Liver (tissue), 9 donors: ENCODE measurements around the gene TTC7B. TPM values are rescaled to one million over a fixed set of nuclear protein-coding genes. Genes with fewer than 3 reads are reported as not detected.

Experiments used
- DNase-seq: peaks from one replicate; pipeline ENCODE4 v3.0.0-alpha.2; 2017; ENCODE audit warnings: low spot score
- H3K27ac ChIP-seq, 2 donors: one replicate each; pipeline ENCODE4 v1.7.0; 2013; ENCODE audit warnings: inconsistent platforms in 2 of 2, low read length in 2 of 2, control low read depth in 1 of 2, low read depth in 1 of 2, mild to moderate bottlenecking in 1 of 2
- H3K27me3 ChIP-seq, 4 donors: one replicate each; pipeline versions ENCODE4 v1.6.1 to v1.7.0; 2013; ENCODE audit warnings: low read length in 3 of 4, inconsistent platforms in 1 of 4, mild to moderate bottlenecking in 1 of 4, moderate library complexity in 1 of 4; ENCODE audit not compliant: control insufficient read depth in 4 of 4, insufficient read depth in 4 of 4
- H3K36me3 ChIP-seq, 4 donors: one replicate each; pipeline versions ENCODE4 v1.6.1 to v1.7.0; 2013; ENCODE audit warnings: low read length in 3 of 4, mild to moderate bottlenecking in 3 of 4, low read depth in 1 of 4, moderate library complexity in 1 of 4; ENCODE audit not compliant: control insufficient read depth in 4 of 4, insufficient read depth in 3 of 4
- H3K4me1 ChIP-seq, 4 donors: one replicate each; pipeline versions ENCODE4 v1.6.1 to v1.7.0; 2013; ENCODE audit warnings: low read length in 3 of 4, mild to moderate bottlenecking in 3 of 4, moderate library complexity in 1 of 4; ENCODE audit not compliant: control insufficient read depth in 4 of 4, insufficient read depth in 4 of 4
- H3K4me3 ChIP-seq, 3 donors: one replicate each; pipeline versions ENCODE4 v1.6.1 to v1.7.0; 2013; ENCODE audit warnings: low read length in 3 of 3, control low read depth in 1 of 3, low read depth in 1 of 3, mild to moderate bottlenecking in 1 of 3
- H3K9ac ChIP-seq, 2 donors: one replicate each; pipeline ENCODE4 v1.7.0; 2013; ENCODE audit warnings: low read length in 2 of 2, mild to moderate bottlenecking in 2 of 2, moderate library complexity in 2 of 2, control low read depth in 1 of 2, low read depth in 1 of 2
- H3K9me3 ChIP-seq, 4 donors: one replicate each; pipeline versions ENCODE4 v1.6.1 to v1.7.0; 2013; ENCODE audit warnings: low read length in 3 of 4; ENCODE audit not compliant: control insufficient read depth in 4 of 4
- ATF3 ChIP-seq: IDR thresholded peaks from 2 replicates; pipeline ENCODE4 v1.6.1; 2016; ENCODE audit warnings: antibody characterized with exemption
- CTCF ChIP-seq: fragments of 150-350 bp; IDR thresholded peaks from 2 replicates; pipeline ENCODE4 v1.5.1; 2017; ENCODE audit warnings: improper control_type of control experiment, low read depth, low read length; ENCODE audit not compliant: missing input control
- EGR1 ChIP-seq, 2 donors: IDR thresholded peaks; 2 replicates each; pipeline ENCODE4 v1.6.1; 2016 to 2018; ENCODE audit warnings: antibody characterized with exemption in 2 of 2, low read depth in 2 of 2
- GABPA ChIP-seq, 2 donors: IDR thresholded peaks in 1 of 2; conservative IDR thresholded peaks in 1 of 2; 2 replicates each; pipeline ENCODE4 v1.6.1; 2016; ENCODE audit warnings: antibody characterized with exemption in 2 of 2, mild to moderate bottlenecking in 1 of 2, moderate library complexity in 1 of 2
- HNF4A ChIP-seq, 2 donors: conservative IDR thresholded peaks; 2 replicates each; pipeline ENCODE4 v1.6.1; 2016; ENCODE audit warnings: antibody characterized with exemption in 2 of 2, mild to moderate bottlenecking in 2 of 2
- HNF4G ChIP-seq: IDR thresholded peaks from 2 replicates; pipeline ENCODE4 v1.6.1; 2016; ENCODE audit warnings: antibody characterized with exemption
- NR2F2 ChIP-seq: IDR thresholded peaks from 2 replicates; pipeline ENCODE4 v1.6.1; 2016; ENCODE audit warnings: antibody characterized with exemption
- RAD21 ChIP-seq, 2 donors: IDR thresholded peaks; 2 replicates each; pipeline ENCODE4 v1.6.1; 2016; ENCODE audit warnings: antibody characterized with exemption in 2 of 2, mild to moderate bottlenecking in 2 of 2
- REST ChIP-seq: IDR thresholded peaks from 2 replicates; pipeline ENCODE4 v1.6.1; 2016; ENCODE audit warnings: antibody characterized with exemption, mild to moderate bottlenecking
- RXRA ChIP-seq, 2 donors: IDR thresholded peaks; 2 replicates each; pipeline ENCODE4 v1.6.1; 2017 to 2018; ENCODE audit warnings: antibody characterized with exemption in 2 of 2, mild to moderate bottlenecking in 1 of 2
- SP1 ChIP-seq: IDR thresholded peaks from 2 replicates; pipeline ENCODE4 v1.6.1; 2018; ENCODE audit warnings: antibody characterized with exemption, mild to moderate bottlenecking
- TAF1 ChIP-seq: conservative IDR thresholded peaks from 2 replicates; pipeline ENCODE4 v1.6.1; 2016; ENCODE audit warnings: antibody characterized with exemption, mild to moderate bottlenecking
- YY1 ChIP-seq: IDR thresholded peaks from 2 replicates; pipeline ENCODE4 v1.6.1; 2016; ENCODE audit warnings: antibody characterized with exemption, mild to moderate bottlenecking
- ZBTB33 ChIP-seq: IDR thresholded peaks from 2 replicates; pipeline ENCODE4 v1.6.1; 2016; ENCODE audit warnings: antibody characterized with exemption
- WGBS: extraction: QIAGEN DNeasy Blood & Tissue Kit; methylation state at CpG from one replicate; pipeline ENCODE4 v1.1.7; 2013; 5-methylcytosine and 5-hydroxymethylcytosine counted together
- polyA plus RNA-seq, 2 donors: library from polyadenylated mRNA; stranded (reverse) in 1 of 2; unstranded in 1 of 2; fragments of 200-250 nt in 1 of 2; fragments of >200 nt in 1 of 2; fragmentation: Nextera tagmentation in 1 of 2; extraction: Ambion mirVana in 1 of 2; gene quantifications; one replicate each; pipeline versions ENCODE4 v1.2.1 to v1.2.3, GENCODE V29; 2013 to 2015
- total RNA-seq, 2 donors: library from RNA; depleted of rRNA; stranded (reverse); fragments of >200 nt; gene quantifications; one replicate each; pipeline ENCODE4 v1.2.3, GENCODE V29; 2014
- donor health status: healthy.
- donor health status: healthy.
- donor health status: healthy.
- donor health status: healthy.
- donor health status: healthy.

The TTC7B gene
- total and polyA plus RNA-seq, 4 donors, result 9.1 to 31.0 (median 12.5) TPM

GRCh38 chr14:90665321-90666000 is 150.8 kb downstream of the TTC7B start:
- Histone ChIP-seq H3K36me3 (peaks cover 0 to 4% (median 3%) of the 10 kb centered on the region in 4 donors), H3K27ac (no peak overlapping the region), H3K27me3 (no peaks in the 10 kb centered on the region), H3K9ac (no peak overlapping the region), H3K9me3 (no peaks in the 10 kb centered on the region), H3K4me3 (no peak overlapping the region), H3K4me1 (no peaks in the 10 kb centered on the region)
- 93% methylated on average over 9 of the region's 9 CpGs for WGBS
- DNase-seq, result no peak
- no peak for TF ChIP-seq HNF4A (conservative IDR thresholded peaks at IDR 0.05)
- TF ChIP-seq EGR1 (IDR thresholded peaks at IDR 0.05; ENCODE audit: low read depth in 2 of 2), result no peak
- no peak for TF ChIP-seq REST
- TF ChIP-seq SP1, result no peak
- TF ChIP-seq CTCF, result no peak
- TF ChIP-seq YY1, result no peak
- no peak for TF ChIP-seq RXRA (IDR thresholded peaks at IDR 0.05)
- TF ChIP-seq TAF1, result no peak
- TF ChIP-seq GABPA (IDR thresholded peaks at IDR 0.05 in 1 of 2, conservative IDR thresholded peaks at IDR 0.05 in 1 of 2), result no peak
- no peak for TF ChIP-seq HNF4G

- Histone ChIP-seq H3K9ac (no peak overlapping the region), H3K27ac (no peak overlapping the region), H3K9me3 (no peaks in the 10 kb centered on the region), H3K4me3 (no peak overlapping the region), H3K27me3 (no peaks in the 10 kb centered on the region), H3K4me1 (no peaks in the 10 kb centered on the region), H3K36me3 (peaks cover 0 to 4% (median 3%) of the 10 kb centered on the region in 4 donors)
- DNase-seq, result no peak
- WGBS, result 93% methylated on average over 1 of the region's 1 CpG
- TF ChIP-seq EGR1 (IDR thresholded peaks at IDR 0.05; ENCODE audit: low read depth in 2 of 2), result no peak
- TF ChIP-seq NR2F2, result no peak
- no peak for TF ChIP-seq RXRA (IDR thresholded peaks at IDR 0.05)
- no peak for TF ChIP-seq RAD21 (IDR thresholded peaks at IDR 0.05)
- no peak for TF ChIP-seq ATF3
- TF ChIP-seq HNF4A (conservative IDR thresholded peaks at IDR 0.05), result no peak
- no peak for TF ChIP-seq ZBTB33
- TF ChIP-seq GABPA (IDR thresholded peaks at IDR 0.05 in 1 of 2, conservative IDR thresholded peaks at IDR 0.05 in 1 of 2), result no peak
- no peak for TF ChIP-seq REST
Observed at GRCh38 chr14:90664911-90665310, 151.3 kb downstream of the TTC7B start.
